ENCODE data around the gene PLPPR3.
A peak's percentile ranks its signal among the peaks of the same experiment; 100 is the strongest.

Gene PLPPR3, protein sequence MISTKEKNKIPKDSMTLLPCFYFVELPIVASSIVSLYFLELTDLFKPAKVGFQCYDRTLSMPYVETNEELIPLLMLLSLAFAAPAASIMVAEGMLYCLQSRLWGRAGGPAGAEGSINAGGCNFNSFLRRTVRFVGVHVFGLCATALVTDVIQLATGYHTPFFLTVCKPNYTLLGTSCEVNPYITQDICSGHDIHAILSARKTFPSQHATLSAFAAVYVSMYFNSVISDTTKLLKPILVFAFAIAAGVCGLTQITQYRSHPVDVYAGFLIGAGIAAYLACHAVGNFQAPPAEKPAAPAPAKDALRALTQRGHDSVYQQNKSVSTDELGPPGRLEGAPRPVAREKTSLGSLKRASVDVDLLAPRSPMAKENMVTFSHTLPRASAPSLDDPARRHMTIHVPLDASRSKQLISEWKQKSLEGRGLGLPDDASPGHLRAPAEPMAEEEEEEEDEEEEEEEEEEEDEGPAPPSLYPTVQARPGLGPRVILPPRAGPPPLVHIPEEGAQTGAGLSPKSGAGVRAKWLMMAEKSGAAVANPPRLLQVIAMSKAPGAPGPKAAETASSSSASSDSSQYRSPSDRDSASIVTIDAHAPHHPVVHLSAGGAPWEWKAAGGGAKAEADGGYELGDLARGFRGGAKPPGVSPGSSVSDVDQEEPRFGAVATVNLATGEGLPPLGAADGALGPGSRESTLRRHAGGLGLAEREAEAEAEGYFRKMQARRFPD

DNA sequence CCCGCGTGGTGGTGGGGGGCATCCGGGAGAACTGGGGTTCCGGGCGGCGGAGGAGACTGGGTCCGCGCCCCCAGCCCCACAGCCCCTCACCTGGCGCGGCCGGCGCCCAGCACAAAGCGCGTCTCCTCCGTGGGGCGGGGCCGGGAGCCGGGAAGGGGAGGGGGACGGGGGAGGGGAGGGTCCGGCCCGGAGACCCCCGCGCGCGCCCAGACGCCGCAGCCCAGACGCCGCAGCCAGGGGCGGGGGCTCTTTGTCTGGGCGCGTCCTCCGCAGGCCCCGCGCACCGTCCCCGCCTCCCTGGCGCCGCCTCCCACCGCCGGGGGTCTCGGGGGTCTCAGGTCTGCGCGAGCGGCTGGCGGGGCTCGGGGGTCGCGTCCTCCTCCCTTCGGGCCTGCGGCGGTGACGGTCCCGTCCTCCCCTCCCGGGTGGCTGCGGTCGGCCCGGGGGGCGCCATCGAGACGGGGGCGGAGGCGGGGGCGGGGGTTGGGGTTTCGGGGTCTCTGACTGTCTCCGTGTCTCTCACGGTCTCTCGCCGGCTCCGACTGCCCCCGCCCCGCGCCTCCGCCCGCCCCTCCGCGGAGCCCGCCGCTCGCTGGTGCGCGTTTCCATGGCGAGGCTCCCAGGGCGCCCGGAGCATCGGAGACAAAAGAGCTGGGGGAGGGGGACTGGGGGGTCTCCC, at the start of gene PLPPR3:
PLPPR3 (minus strand) TSS at position 131 of the 679 bp plus-strand sequence. CDS start 396 bp downstream, outside the sequence.
- DNase-seq = no peak

DNA sequence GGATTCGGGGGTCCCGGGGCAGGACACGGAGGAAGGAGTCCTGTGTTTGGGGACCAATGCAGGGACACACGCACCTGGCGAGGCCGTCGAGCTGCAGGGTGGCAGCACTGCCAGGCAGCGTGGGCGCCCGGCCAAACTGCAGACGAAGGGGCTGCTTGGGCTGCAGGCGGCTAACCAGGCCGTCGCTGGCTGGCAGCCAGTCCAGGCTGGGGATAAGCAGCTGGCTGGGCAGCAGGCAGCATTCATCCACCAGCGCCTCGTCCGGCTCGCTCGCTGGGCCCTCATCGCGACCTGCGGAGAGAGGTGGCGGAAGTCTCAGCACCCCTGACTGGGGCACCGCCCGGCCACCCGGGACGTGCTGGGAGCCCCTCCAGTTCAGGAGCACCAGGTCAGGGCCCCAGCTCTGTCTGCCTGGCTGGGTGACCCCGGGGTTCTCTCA, 49.2 kb upstream of the PLPPR3 start:
- no peak for DNase-seq

DNA sequence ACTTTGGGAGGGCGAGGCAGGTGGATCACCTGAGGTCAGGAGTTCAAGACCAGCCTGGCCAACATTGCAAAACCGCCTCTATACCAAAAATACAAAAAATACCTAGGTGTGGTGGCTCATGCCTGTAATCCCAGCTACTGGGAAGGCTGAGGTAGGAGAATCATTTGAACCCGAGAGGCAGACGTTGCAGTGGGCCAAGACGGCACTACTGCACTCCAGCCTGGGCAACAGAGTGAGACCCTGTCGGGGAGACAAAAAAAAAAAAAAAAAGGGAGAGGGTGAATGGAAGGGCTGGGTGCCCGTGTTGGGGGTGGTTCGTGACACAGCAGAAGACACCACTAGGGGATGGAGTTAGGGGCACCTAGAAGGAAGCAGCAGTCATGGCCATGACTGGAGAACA, 48.6 kb upstream of the PLPPR3 start:
- no peak for DNase-seq

DNA sequence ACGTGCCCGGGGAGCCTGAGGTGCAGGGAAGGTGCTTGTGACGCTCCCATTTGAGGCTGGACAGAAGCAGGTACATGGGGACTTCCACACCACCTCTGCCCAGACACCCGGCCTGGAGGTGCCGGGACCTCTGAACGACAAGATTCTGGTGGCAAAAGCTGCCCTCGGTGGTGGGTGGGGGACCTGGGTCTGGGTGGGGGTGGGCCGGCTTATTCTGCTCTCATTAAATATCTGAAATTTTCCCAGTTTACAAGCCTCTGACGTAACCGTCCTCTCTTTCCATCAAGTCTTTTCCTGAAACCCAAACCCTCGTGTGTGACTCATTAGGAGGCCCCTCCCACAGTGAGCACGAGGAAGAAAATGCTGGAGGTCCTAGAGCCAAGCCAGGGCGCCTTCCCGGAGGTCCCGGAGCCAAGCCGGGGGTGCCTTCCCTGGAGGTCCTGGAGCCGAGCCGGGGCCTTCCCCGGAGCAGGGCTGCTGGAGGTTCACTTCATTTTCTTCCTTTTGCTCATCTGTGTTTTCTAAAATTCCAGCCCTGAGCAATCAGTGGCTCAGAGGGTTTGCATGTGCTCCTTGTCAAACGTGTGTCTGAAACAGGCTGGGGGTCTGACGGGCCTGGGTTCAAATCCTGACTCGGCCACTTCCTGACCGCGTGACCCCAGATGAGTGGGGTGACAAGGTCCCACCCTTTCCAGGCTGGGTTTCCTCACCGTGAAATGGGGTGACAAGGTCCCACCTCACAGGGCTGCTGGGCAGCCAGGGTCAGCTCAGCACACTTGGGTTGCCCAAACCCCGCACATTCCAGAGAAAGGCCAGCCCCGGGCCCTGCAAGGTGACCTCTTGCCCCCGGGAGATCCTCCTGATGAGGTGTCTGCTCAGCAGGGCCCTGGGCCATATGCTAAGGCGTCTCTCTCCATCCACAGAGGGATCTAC, 47.8 kb upstream of the PLPPR3 start:
- DNase-seq = peak; percentile 90

DNA sequence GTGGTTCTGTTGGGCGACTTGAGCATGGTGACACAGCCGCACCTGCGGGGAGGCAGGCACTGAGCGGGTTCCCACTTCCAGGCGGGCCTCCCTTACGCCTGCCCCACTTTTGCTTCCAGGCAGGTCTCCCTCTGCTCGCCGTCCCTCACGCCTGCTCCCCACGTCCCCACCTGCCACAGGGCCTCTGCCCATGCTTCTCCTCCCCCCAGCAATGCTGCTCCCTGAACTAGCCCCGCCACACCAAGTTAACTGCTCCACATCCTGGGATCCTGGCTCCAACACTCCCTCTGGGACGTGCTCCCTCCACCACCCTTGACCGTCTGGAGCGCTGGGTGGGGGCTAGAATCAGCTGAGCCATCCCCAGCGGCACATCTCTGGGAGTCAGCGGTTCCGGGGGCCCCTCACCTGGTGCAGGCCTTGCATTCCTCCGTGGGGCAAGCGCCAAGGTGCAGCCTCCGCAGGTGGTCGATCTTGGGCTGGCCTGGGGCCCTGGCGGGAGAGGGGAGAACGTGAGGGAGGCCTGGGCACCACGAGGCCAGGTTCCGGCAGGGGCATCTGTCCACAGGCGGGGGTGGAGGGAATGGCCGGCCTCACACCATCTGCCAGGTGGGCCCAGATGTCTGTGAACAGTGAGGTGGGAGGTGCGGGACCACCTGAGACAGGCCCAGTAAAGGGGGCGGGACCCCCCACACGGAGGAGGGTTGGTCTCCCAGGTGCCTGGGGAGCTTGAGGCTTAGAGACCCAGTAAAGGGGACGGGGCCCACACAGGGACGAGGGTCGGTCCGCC, 46.9 kb upstream of the PLPPR3 start:
- no peak for DNase-seq

DNA sequence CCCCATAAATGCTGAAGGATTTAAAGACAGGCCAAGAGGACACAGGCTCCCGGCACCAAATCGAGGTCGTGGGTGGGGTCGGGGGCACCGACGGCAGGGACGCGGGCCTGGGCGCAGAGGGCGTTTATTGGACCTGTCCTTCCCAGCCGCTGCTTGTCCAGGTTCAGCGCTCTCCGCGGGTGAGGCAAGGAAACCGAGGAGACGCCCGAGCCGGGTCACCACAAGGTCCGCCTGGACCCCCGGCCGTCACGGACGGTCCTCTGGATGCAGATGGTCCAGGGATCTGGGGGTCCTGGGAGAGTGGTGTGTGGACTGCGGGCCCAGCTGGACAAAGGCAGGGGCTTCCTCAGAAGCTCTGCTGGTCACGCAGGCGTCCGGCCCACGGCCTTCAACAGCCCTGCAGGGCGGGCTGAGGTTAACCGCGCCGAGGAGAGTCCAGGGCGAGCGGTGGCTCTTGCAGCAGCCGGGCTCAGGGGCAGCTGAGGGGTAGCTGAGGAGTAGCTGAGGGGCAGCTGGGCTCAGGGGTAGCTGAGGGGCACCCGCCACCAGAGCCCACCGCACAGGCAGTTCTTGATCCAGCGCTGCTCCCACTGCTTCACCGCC, 46.2 kb upstream of the PLPPR3 start:
- no peak for DNase-seq

DNA sequence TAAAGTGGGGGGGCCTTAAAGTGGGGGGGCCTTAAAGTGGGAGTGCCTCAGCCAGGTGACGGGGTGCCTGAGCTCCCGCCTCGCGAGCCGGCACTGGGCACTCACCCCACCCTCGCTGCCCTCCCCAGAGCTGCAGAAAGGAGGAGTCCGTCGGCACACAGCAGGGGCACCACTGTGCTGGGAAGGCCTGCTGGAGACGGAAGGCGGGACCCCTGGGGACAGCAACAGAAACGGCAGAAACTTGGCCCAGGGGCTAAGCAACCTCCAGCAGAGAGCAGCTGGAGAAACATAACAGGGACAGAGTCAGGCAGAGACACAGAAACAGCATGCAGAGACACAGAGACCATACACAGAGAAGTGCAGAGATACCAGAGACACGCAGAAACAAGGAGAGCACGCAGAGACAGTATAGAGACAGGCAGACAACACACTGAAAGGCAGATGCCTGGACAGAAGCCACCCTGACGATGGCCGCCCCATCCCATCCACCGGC, 45.6 kb upstream of the PLPPR3 start:
- DNase-seq = no peak

DNA sequence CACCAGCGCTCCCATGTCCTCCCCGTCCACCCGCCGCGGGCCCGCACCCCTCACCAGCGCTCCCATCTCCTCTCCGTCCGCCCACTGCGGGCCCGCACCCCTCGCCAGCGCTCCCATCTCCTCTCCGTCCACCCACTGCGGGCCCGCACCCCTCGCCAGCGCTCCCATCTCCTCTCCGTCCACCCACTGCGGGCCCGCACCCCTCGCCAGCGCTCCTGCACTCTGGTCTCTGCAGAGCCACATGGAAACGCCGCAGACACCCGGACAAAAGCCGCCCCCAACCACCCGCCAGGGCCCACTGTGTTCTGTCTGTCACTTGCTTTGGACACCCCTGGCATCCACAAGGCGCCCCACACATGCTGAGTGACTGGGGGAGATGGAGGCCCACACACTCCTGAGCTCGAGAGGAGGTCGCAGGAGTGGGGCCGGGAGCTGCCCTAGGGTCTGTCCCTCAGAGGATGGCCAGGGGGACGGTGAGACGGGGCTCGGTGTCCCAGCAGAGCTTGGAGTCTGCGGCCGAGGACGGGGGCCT, 45.1 kb upstream of the PLPPR3 start:
- DNase-seq = no peak

DNA sequence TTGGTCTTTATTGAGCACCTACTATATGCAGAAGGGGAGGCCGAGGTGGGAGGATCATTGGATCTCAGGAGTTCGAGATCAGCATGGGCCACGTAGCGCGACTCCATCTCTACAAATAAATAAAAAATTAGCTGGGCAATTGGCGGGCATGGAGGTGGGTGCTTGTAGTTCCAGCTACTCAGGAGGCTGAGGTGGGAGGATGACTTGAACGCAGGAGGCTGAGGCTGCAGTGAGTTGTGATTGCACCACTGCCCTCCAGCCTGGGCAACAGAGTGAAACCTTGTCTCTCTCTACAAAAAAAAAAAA, 41.5 kb upstream of the PLPPR3 start:
- no peak for DNase-seq

DNA sequence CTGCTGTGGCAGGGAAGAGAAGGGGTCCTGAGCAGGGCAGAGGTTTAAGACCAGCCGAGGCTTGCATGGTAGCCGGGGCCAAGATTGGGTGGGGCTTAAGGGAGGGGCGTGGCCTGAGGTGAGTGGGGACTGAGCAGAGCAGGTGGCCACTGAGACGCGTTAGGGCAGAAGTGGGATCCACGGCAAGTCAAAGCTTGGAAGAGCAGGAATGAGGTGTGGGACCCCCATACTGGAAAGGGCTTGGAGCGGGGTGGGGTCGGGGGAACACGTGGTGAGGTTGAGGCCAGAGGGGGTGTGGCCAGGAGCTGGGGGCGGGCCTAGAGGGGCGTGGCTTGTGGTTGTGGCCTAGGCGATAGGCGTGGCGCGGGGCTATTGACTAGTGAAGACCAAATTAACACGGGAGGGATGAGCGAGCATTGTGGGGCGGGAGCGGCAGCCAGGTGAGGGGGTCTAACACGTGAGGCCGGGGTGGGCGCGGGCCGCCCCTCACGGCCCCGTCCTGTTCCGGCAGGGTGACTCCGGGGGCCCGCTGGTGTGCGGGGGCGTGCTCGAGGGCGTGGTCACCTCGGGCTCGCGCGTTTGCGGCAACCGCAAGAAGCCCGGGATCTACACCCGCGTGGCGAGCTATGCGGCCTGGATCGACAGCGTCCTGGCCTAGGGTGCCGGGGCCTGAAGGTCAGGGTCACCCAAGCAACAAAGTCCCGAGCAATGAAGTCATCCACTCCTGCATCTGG, 41.0 kb upstream of the PLPPR3 start:
- DNase-seq = no peak

DNA sequence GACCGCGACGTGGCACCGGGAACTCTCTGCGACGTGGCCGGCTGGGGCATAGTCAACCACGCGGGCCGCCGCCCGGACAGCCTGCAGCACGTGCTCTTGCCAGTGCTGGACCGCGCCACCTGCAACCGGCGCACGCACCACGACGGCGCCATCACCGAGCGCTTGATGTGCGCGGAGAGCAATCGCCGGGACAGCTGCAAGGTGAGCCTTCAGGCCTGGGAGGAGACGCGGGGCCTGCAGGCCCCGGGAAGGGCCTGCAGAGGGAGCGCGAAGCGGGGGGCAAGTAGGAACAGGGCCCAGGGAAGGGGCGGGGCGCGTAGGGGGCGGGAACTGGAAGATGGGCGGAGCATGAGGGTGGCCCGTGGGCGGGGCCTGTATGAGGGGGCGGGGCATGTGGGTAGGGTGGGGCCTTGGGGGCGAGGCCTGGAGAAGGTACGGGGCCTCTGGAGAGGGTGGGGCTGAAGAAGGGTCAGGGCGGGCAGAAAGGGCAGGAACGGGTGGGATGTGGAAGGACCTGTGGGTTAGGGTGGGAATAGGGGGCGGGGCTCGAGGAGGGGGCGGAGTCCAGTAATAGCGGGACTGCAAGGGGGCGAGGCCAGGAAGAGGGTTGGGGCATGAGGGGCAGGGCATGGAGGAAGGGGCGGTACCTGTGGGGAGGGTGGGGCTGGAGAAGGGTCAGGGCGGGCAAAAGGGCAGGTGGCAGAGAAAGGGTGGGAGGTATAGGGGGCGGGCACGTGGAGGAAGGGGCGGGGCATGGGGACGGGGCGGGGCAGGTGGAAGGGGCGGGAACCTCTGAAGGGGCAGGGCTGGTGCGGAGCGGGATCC, 40.2 kb upstream of the PLPPR3 start:
- DNase-seq = peak; percentile 13

DNA sequence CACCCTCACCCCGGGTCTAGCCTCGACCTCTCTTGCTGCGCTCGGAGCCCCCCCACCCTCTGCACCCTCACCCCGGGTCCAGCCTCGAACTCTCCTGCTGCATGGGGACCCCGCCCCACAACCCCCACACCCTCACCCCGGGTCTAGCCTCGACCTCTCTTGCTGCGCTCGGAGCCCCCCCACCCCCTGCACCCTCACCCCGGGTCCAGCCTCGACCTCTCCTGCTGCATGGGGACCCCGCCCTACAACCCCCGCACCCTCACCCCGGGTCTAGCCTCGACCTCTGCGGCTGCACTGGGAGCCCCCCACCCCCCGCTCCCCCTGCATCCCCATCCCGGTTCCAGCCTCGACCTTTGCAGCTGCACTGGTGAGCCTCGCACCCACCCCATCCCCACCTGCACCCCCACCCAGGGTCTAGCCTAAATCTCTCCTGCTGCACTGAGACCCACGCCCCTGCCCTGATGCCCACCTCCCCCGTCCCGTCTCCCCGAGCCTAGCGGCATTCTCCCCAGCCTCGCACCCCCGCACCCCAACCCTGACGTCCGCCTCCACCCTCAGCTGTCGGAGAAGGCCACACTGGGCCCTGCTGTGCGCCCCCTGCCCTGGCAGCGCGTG, 39.5 kb upstream of the PLPPR3 start:
- DNase-seq = no peak

DNA sequence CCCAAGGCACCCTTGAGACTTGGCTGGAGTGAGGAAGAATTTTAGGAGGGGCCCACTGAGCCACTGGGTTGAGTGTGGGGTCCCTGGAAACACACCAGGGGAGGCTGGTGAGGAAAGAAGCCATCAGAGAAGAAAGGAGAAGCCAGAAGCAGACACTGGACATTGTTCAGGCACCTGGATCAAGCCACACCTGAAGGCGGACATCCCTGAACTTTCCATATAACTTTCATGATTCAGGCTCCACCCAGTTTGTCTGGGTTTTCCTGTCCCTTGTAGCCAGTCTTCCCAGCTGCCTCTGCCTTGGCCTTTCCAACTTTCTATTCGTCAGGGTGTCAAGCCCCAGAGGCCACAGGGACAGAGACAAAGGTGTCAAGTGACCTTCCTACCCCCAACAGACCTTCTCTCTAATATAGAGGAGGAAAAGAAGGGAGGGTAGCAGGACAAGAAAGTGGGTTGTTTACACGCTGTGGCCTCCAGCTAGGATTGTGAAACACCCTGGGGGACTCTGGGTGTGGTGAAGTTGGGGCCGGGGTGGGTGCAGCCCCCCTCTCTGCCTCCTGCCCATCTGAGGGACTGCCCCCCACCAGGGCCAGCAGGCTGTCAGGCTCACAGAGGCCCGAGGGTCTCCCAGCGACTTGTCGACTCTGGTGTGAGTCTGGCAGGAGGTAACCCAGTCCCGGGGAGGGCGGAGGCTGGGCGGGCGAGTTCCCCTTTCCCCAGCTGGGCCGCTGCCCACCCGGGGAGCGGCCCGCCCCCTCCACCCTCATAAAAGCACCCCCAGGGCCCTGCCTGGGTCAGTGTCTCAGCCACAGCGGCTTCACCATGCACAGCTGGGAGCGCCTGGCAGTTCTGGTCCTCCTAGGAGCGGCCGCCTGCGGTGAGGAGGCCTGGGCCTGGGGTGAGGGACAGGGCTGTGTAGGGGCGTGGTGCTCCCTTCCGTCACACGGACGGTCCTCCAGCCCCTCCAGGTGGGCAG, 37.4 kb upstream of the PLPPR3 start, which contains the start of gene CFD:
CFD (plus strand) TSS at position 797 of the 976 bp plus-strand sequence; CDS start at position 823, 26 bp downstream.
- no peak for DNase-seq

DNA sequence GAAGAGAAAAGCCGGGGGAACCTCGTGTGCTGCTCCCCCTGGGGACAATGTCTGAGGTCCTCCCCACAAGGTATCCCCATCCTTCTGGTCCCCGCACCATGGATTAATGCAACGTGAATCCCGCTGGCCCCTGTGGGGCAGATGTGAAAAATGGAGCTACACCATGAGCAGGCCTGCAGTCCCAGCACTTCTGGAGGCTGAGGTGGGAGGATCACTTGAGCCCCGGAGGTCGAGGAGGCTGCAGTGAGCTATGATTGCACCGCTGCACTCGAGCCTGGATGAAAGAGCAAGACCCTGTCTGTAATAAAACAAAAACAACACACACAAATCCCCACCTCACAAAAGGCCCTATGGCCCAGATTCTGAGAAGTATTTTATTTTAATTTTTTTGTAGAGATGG, 36.5 kb upstream of the PLPPR3 start:
- DNase-seq = no peak

DNA sequence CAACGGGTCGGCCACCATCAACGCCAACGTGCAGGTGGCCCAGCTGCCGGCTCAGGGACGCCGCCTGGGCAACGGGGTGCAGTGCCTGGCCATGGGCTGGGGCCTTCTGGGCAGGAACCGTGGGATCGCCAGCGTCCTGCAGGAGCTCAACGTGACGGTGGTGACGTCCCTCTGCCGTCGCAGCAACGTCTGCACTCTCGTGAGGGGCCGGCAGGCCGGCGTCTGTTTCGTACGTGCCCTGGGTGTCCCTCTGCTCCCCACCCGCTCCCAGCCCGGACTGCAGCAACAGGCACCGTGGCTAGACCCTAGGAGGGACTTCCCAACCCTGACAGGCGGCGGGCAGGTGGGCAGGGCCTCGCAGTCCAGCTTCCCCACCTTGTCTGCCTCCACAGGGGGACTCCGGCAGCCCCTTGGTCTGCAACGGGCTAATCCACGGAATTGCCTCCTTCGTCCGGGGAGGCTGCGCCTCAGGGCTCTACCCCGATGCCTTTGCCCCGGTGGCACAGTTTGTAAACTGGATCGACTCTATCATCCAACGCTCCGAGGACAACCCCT, 33.9 kb upstream of the PLPPR3 start:
- no peak for DNase-seq

DNA sequence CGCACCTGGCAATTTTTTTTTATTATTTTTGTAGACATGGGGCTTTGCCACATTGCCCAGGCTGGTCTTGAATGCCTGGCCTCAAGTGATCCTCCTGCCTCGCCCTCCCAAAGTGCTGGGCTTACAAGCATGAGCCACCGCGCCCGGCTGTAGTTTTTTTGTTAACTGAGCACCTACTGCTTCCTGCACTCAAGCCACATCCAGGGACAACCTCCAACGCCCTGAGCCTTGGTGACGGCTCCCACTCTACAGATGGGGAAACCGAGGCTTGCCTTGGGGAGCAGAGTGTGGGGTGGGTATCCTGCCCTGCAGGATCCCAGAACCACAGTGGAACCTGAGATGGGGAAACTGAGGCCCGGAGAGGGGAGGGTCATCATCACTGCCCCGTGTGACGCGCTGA, 33.4 kb upstream of the PLPPR3 start:
- DNase-seq = no peak

DNA sequence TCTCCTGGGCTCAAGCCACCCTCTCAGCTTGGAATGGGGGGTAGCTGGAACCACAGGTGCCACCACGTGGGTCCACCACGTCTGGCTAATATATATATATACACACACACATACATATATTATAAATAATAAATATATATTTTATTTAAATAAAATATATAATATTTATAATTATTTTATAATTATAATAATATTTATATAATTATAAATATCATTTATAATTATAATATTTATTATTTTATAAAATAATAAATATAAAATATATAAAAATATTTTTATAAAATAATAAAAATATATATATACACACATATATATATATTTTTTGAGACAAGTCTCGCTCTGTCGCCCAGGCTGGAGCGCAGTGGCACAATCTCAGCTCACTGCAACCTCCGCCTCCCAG, 32.8 kb upstream of the PLPPR3 start:
- DNase-seq = no peak

All from HCEC 1CT (cell line).